Bronchial epithelial cell (primary cell): ENCODE data around the gene KLHL14. TPM values are rescaled to one million over a fixed set of nuclear protein-coding genes. Genes with fewer than 3 reads are reported as not detected.
A peak's percentile ranks its signal among the peaks of the same experiment; 100 is the strongest.

ENCODE experiments used
- DNase-seq: peaks from one replicate; pipeline ENCODE4 v3.0.0-alpha.2; 2010; ENCODE audit warnings: low read depth
- FAIRE-seq: peaks from 2 replicates; lab custom pipeline; 2011; peaks lifted over from hg19 to GRCh38; lab: Jason Lieb, UNC
- H3K27me3 ChIP-seq: 2 replicates; pipeline ENCODE4 v1.5.1; 2011; ENCODE audit warnings: low read length; ENCODE audit not compliant: control insufficient read depth, insufficient read depth
- H3K36me3 ChIP-seq: 2 replicates; pipeline ENCODE4 v1.5.1; 2011; ENCODE audit warnings: low read length; ENCODE audit not compliant: control insufficient read depth, insufficient read depth
- H3K4me3 ChIP-seq: 2 replicates; pipeline ENCODE4 v1.5.1; 2011; ENCODE audit warnings: mild to moderate bottlenecking, low read depth, low read length, control low read depth
- CTCF ChIP-seq: IDR thresholded peaks from 2 replicates; pipeline ENCODE4 v1.5.1; 2011; ENCODE audit warnings: mild to moderate bottlenecking, moderate library complexity, low read length, control low read depth, inconsistent platforms; ENCODE audit not compliant: insufficient read depth, severe bottlenecking
- total RNA-seq: library from RNA; depleted of rRNA; stranded (reverse); fragments of >200 nt; gene quantifications from 2 replicates; pipeline ENCODE4 v1.2.1, GENCODE V29; 2014

KLHL14 gene
- total RNA-seq, 1 donor from 2014 or later = not detected

GRCh38 chr18:32730620-32731091, 42.2 kb downstream of the KLHL14 start:
- TF ChIP-seq CTCF = no peak
- Histone ChIP-seq H3K27me3 (no peaks in the 10 kb centered on the region), H3K4me3 (peak overlapping the region; percentile 19), H3K36me3 (no peaks in the 10 kb centered on the region)
- FAIRE-seq (no peak), DNase-seq (peak; percentile 13)

- no peaks in the 10 kb centered on the region for H3K27me3 ChIP-seq
- FAIRE-seq = no peak
- DNase-seq = no peak
- no peak overlapping the region for H3K4me3 ChIP-seq
- no peaks in the 10 kb centered on the region for H3K36me3 ChIP-seq
- no peak for TF ChIP-seq CTCF
Measured at GRCh38 chr18:32730068-32730467, 42.8 kb downstream of the KLHL14 start.

DNA sequence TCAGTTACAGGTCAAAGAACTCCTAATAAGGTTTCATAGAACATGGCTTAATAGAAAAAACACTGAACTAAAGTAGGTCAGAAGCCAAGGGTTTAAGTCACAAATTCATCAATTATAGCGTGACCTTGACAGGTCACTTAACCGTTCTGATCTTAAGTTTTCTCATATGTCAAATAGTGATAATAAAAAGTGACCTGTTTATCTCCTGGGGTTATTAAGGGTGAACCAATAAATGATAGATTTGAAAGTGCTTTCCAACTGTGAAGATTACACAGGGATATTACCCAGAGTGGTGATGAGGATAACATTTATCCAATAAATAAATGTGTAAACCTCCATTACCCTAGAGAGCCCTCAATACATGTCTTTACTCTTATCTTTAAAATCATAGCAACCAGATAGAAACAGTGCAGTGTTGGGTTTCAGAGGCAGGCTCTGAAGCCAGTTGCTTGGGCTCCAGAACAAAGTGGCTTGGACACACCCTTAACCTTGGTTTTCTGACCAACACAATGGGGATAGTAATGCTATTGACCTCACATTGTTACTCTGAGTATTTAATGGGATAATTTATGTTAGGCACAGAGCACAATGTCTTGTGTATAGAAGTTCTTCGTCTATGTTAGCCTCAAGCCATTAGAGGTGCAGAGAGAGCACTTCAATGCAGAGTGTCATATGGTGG, 48.6 kb downstream of the KLHL14 start:
- FAIRE-seq (no peak), DNase-seq (no peak)
- TF ChIP-seq CTCF = no peak
- Histone ChIP-seq H3K4me3 (no peak overlapping the region), H3K36me3 (no peaks in the 10 kb centered on the region), H3K27me3 (no peaks in the 10 kb centered on the region)

- no peaks in the 10 kb centered on the region for H3K36me3 ChIP-seq
- FAIRE-seq (peak; percentile 50), DNase-seq (no peak)
- no peak overlapping the region for H3K4me3 ChIP-seq
- no peak for TF ChIP-seq CTCF
- H3K27me3 ChIP-seq = no peaks in the 10 kb centered on the region
Measured at GRCh38 chr18:32722279-32722678, 50.5 kb downstream of the KLHL14 start.

- no peak for TF ChIP-seq CTCF
- no peaks in the 10 kb centered on the region for H3K36me3 ChIP-seq
- FAIRE-seq (no peak), DNase-seq (no peak)
- no peak overlapping the region for H3K4me3 ChIP-seq
- no peaks in the 10 kb centered on the region for H3K27me3 ChIP-seq
Measured at GRCh38 chr18:32717126-32717525, 55.7 kb downstream of the KLHL14 start.

DNA sequence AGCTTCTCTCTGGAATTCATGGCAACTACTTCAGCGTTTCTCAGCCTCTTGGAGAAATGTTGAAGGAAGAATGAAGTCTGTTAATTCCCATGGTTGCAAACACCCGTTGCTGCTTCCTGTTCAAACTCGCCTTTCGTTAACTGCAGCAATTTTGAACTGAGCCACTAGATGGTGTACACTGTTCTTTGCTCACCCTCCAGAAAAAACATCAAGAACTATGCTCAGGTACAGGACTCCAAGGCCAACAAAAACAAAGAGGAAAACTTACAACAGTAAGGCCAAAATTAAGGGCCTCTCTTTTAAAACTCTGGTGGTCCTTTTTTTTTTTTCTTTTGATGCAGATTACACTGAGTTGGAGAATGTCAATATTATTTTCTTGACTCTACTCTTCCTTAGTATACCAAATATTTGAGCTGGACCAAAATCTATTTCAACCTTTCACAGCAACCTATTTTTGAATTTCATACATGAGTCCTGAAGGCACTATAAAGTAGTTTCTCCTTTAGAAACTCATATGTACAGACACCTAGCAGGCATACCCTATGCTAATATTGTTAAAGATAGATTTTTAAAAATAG, 58.2 kb downstream of the KLHL14 start:
- Histone ChIP-seq H3K36me3 (no peaks in the 10 kb centered on the region), H3K4me3 (no peak overlapping the region), H3K27me3 (no peaks in the 10 kb centered on the region)
- DNase-seq (peak; percentile 76), FAIRE-seq (no peak)
- peak; percentile 79 for TF ChIP-seq CTCF
